ENCODE results near the gene HDLBP.

DNA sequence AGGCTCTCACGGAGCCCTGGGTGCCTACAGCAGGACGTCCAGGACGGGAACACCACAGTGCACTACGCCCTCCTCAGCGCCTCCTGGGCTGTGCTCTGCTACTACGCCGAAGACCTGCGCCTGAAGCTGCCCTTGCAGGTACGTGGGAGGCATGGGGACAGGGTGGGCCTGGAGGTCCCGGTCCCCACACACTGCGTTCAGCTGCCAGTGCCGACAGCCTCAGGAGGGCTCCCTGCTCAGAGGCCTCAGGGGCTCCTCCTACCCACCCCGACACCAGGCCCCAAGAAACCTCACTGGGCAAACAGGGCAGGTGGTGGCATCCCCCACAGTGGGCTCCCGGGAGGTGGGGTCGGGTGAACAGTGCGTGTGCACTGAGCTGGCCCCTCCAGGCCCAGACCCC lies 116.2 kb downstream of the HDLBP start:
- TF ChIP-seq, protein P1, sequence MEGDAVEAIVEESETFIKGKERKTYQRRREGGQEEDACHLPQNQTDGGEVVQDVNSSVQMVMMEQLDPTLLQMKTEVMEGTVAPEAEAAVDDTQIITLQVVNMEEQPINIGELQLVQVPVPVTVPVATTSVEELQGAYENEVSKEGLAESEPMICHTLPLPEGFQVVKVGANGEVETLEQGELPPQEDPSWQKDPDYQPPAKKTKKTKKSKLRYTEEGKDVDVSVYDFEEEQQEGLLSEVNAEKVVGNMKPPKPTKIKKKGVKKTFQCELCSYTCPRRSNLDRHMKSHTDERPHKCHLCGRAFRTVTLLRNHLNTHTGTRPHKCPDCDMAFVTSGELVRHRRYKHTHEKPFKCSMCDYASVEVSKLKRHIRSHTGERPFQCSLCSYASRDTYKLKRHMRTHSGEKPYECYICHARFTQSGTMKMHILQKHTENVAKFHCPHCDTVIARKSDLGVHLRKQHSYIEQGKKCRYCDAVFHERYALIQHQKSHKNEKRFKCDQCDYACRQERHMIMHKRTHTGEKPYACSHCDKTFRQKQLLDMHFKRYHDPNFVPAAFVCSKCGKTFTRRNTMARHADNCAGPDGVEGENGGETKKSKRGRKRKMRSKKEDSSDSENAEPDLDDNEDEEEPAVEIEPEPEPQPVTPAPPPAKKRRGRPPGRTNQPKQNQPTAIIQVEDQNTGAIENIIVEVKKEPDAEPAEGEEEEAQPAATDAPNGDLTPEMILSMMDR (IDR thresholded peaks at IDR 0.05): no peak
- TF ChIP-seq POLR2A (IDR thresholded peaks at IDR 0.05): no peak

Data from Peyer's patch (tissue), 4 donors.